Muscle of arm (tissue), 12 donors: ENCODE results near the gene PIAS1. TPM values are rescaled to one million over a fixed set of nuclear protein-coding genes. Genes with fewer than 3 reads are reported as not detected.

Source experiments
- DNase-seq: peaks from one replicate; pipeline ENCODE4 v3.0.0-alpha.2; 2013
- polyA plus RNA-seq, 12 donors: library from polyadenylated mRNA; unstranded; fragments of 120-200 nt; gene quantifications; one replicate each; pipeline ENCODE4 v1.2.1, GENCODE V29; 2013; ENCODE audit not compliant: insufficient read length in 12 of 12

PIAS1 gene
- polyA plus RNA-seq, 12 donors: 28.3 to 64.2 (median 33.6) TPM; not detected in 1

GRCh38 chr15:68175526-68175925, 121.4 kb downstream of the PIAS1 start:
- no peak for DNase-seq

GRCh38 chr15:68176601-68177000, 122.5 kb downstream of the PIAS1 start:
- DNase-seq: no peak

- no peak for DNase-seq
Observed at GRCh38 chr15:68177742-68178141, 123.6 kb downstream of the PIAS1 start.

- DNase-seq: no peak
Observed at GRCh38 chr15:68183616-68184315, 129.7 kb downstream of the PIAS1 start.

GRCh38 chr15:68184616-68185480, 130.7 kb downstream of the PIAS1 start:
- no peak for DNase-seq

- no peak for DNase-seq
Observed at GRCh38 chr15:68186671-68187397, 132.7 kb downstream of the PIAS1 start.

- DNase-seq: peak; percentile 87
Observed at GRCh38 chr15:68187559-68187958, 133.4 kb downstream of the PIAS1 start.

GRCh38 chr15:68188647-68189046, 134.5 kb downstream of the PIAS1 start:
- no peak for DNase-seq

- no peak for DNase-seq
Observed at GRCh38 chr15:68190048-68190447, 135.9 kb downstream of the PIAS1 start.

GRCh38 chr15:68191555-68191954, 137.4 kb downstream of the PIAS1 start:
- DNase-seq: no peak

GRCh38 chr15:68192117-68192516, 138.0 kb downstream of the PIAS1 start:
- no peak for DNase-seq

- DNase-seq: no peak
Observed at GRCh38 chr15:68192804-68193486, 138.8 kb downstream of the PIAS1 start.

GRCh38 chr15:68195336-68196112, 141.4 kb downstream of the PIAS1 start:
- DNase-seq: no peak

- no peak for DNase-seq
Observed at GRCh38 chr15:68196445-68197169, 142.5 kb downstream of the PIAS1 start.

- DNase-seq: no peak
Observed at GRCh38 chr15:68197170-68197492, 143.0 kb downstream of the PIAS1 start.

GRCh38 chr15:68197661-68198437, 143.7 kb downstream of the PIAS1 start:
- DNase-seq: no peak

- no peak for DNase-seq
Observed at GRCh38 chr15:68199340-68199739, 145.2 kb downstream of the PIAS1 start.

- DNase-seq: no peak
Observed at GRCh38 chr15:68200016-68200861, 146.1 kb downstream of the PIAS1 start.
